ENCODE measurements around the gene LRRC66. TPM values are rescaled to one million over a fixed set of nuclear protein-coding genes. Genes with fewer than 3 reads are reported as not detected.

The LRRC66 gene
- total and polyA plus RNA-seq, 2 of the 8 experiments (the other 6 are each of a cell fraction or from before 2014, with no cell fraction given): 0.05 to 0.11 TPM

- H4K91ac ChIP-seq (replicated peaks; ENCODE audit: insufficient read length, low read length): no peak overlapping the region
- no peaks in the 10 kb centered on the region for H3K27me3 ChIP-seq (replicated peaks in 1 of 4; ENCODE audit: control insufficient read depth in 3 of 4, extremely low read depth in 1 of 4, insufficient read depth in 3 of 4, low read length in 3 of 4)
- no peaks in the 10 kb centered on the region for H3K9me3 ChIP-seq (ENCODE audit: insufficient read depth in 2 of 2, low read depth in 1 of 2, low read length in 1 of 2)
- H3K4ac ChIP-seq (replicated peaks; ENCODE audit: insufficient read length, low read depth, low read length): no peak overlapping the region
- no peaks in the 10 kb centered on the region for H4K20me1 ChIP-seq (replicated peaks in 1 of 2; ENCODE audit: control insufficient read depth in 1 of 2, insufficient read depth in 2 of 2, low read length in 2 of 2)
- no peaks in the 10 kb centered on the region for H3K79me2 ChIP-seq (ENCODE audit: control insufficient read depth in 1 of 2, insufficient read depth in 2 of 2, low read length in 2 of 2)
- H3K4me1 ChIP-seq (replicated peaks in 1 of 4; ENCODE audit: control insufficient read depth in 3 of 4, insufficient read depth in 4 of 4, low read length in 3 of 4): no peaks in the 10 kb centered on the region
- no peak for TF ChIP-seq TAF7 (optimal IDR thresholded peaks at IDR 0.05; ENCODE audit: borderline replicate concordance, low read depth, low read length)
- no peak for TF ChIP-seq CTBP2 (IDR thresholded peaks at IDR 0.05; ENCODE audit: borderline replicate concordance, insufficient read depth, insufficient read length, low read length)
- TF ChIP-seq TAF1 (IDR thresholded peaks at IDR 0.05; ENCODE audit: low read depth, low read length): no peak
- TF ChIP-seq SAP30 (IDR thresholded peaks at IDR 0.05; ENCODE audit: insufficient read depth, insufficient replicate concordance, low read length): no peak
- no peak for TF ChIP-seq SRF (IDR thresholded peaks at IDR 0.05; ENCODE audit: low read depth, low read length)
- TF ChIP-seq CEBPB (IDR thresholded peaks at IDR 0.05; ENCODE audit: low read depth, low read length): no peak
- TF ChIP-seq NANOG (IDR thresholded peaks at IDR 0.05; ENCODE audit: insufficient read depth, low read depth, low read length, poor library complexity, severe bottlenecking): no peak
- no peak for TF ChIP-seq SIRT6 (IDR thresholded peaks at IDR 0.05; ENCODE audit: low read length)
- CTCF ChIA-PET (ENCODE audit: partially characterized antibody): no interaction called here
- no peaks in the 10 kb centered on the region for H3K79me1 ChIP-seq (ENCODE audit: low read depth, low read length)
- H4K8ac ChIP-seq (ENCODE audit: extremely low read depth, insufficient read depth, low read length): no peak overlapping the region
- H3K18ac ChIP-seq (ENCODE audit: extremely low read depth, low read length): no peak overlapping the region
- FAIRE-seq (no peak), DNase-seq (ENCODE audit: low read depth in 1 of 2, low spot score in 2 of 2) (no peak)
- H3K4me3 ChIP-seq (ENCODE audit: extremely low read depth in 1 of 4, insufficient read depth in 2 of 4, low read depth in 3 of 4, low read length in 4 of 4): no peak overlapping the region
- H2BK120ac ChIP-seq (replicated peaks; ENCODE audit: low read depth, low read length): no peak overlapping the region
- no peak overlapping the region for H2BK15ac ChIP-seq (ENCODE audit: low read length)
- no peak overlapping the region for H4K5ac ChIP-seq (ENCODE audit: insufficient read length, low read depth, low read length)
- no peaks in the 10 kb centered on the region for H3K23me2 ChIP-seq (ENCODE audit: low read depth, low read length)
- H3K9ac ChIP-seq (replicated peaks in 1 of 4; ENCODE audit: extremely low read depth in 1 of 4, low read depth in 3 of 4, low read length in 3 of 4): no peak overlapping the region
- no peak overlapping the region for H2AFZ ChIP-seq (ENCODE audit: low read length)
- POLR2A ChIA-PET (ENCODE audit: partially characterized antibody): no interaction called here
- H3K23ac ChIP-seq (ENCODE audit: insufficient read length): no peak overlapping the region
- 82% methylated on average over 1 of the region's 1 CpG; no CpG with 5 or more reads in 1 of the 2 experiments for WGBS, 2 experiments (ENCODE audit: extremely low coverage in 1 of 2, insufficient coverage in 1 of 2, insufficient read length in 1 of 2, insufficient replicate concordance in 2 of 2, low coverage in 1 of 2, low lambda C conversion rate in 2 of 2, missing lambda C conversion rate in 1 of 2)
- H2BK20ac ChIP-seq (ENCODE audit: low read length): no peak overlapping the region
- no peak overlapping the region for H3K56ac ChIP-seq (replicated peaks; ENCODE audit: insufficient read length, low read depth, low read length)
- no peak overlapping the region for H3K4me2 ChIP-seq (ENCODE audit: insufficient read depth in 1 of 2, low read depth in 2 of 2, low read length in 2 of 2)
- no peak overlapping the region for H3K27ac ChIP-seq (ENCODE audit: low read depth, low read length)
- no peak overlapping the region for H2BK5ac ChIP-seq (ENCODE audit: low read depth, low read length)
- no peaks in the 10 kb centered on the region for H3K36me3 ChIP-seq (ENCODE audit: control insufficient read depth in 2 of 4, insufficient read depth in 4 of 4, low read length in 3 of 4)
- no peak overlapping the region for H3K14ac ChIP-seq (ENCODE audit: insufficient read length)
- H2BK12ac ChIP-seq (ENCODE audit: low read depth, low read length): no peak overlapping the region
- H2AK5ac ChIP-seq (ENCODE audit: low read depth, low read length): no peak overlapping the region
Measured at GRCh38 chr4:52069571-52069970, 49.4 kb upstream of the LRRC66 start.
